ENCODE results near the gene CLPSL2. TPM values are rescaled to one million over a fixed set of nuclear protein-coding genes. Genes with fewer than 3 reads are reported as not detected.

Gene CLPSL2
- total RNA-seq, 1 experiment from 2014 or later = not detected

DNA sequence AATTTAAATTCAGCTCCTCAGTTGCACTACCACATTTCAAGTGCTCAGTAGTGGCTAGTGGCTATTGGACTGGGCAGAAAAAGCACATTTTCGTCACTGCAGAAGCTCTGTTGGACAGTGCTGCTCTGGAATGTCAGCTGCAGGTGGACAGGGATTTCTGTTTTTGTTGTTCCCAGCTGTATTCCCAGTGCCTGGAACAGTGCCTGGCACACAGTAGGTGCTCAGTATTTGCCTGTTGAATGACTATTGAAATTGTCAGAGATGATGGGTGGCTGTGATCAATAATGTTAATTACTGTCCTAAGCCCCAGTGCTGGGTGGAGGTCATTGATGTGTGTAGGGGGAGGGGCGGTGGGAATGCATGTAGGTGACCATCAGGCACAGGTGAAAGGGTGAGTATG, 9.9 kb downstream of the CLPSL2 start:
- no peaks in the 10 kb centered on the region for H3K4me1 ChIP-seq (replicated peaks)
- no peak overlapping the region for H3K27ac ChIP-seq
- H3K27me3 ChIP-seq (replicated peaks) = peaks cover 40% of the 10 kb centered on the region
- H3K9me3 ChIP-seq (replicated peaks) = peaks cover 4% of the 10 kb centered on the region; the same call in 1 of the 2 replicates
- H3K4me3 ChIP-seq = no peak overlapping the region
- no peaks in the 10 kb centered on the region for H3K36me3 ChIP-seq
- DNase-seq (ENCODE audit: low read depth in 1 of 2, low spot score in 2 of 2) = no peak

- no peaks in the 10 kb centered on the region for H3K36me3 ChIP-seq
- H3K4me3 ChIP-seq = no peak overlapping the region
- peaks cover 4% of the 10 kb centered on the region; the same call in 1 of the 2 replicates for H3K9me3 ChIP-seq (replicated peaks)
- H3K27me3 ChIP-seq (replicated peaks) = peaks cover 40% of the 10 kb centered on the region
- no peak overlapping the region for H3K27ac ChIP-seq
- no peaks in the 10 kb centered on the region for H3K4me1 ChIP-seq (replicated peaks)
- DNase-seq (ENCODE audit: low read depth in 1 of 2, low spot score in 2 of 2) = no peak
Measured at GRCh38 chr6:35786810-35787209, 10.4 kb downstream of the CLPSL2 start.

GRCh38 chr6:35787266-35788218, 11.1 kb downstream of the CLPSL2 start:
- Histone ChIP-seq H3K9me3 (replicated peaks) (peaks cover 4% of the 10 kb centered on the region; the same call in 1 of the 2 replicates), H3K27me3 (replicated peaks) (peaks cover 40% of the 10 kb centered on the region), H3K4me3 (no peak overlapping the region), H3K36me3 (no peaks in the 10 kb centered on the region), H3K4me1 (replicated peaks) (no peaks in the 10 kb centered on the region), H3K27ac (no peak overlapping the region)
- DNase-seq (ENCODE audit: low read depth in 1 of 2, low spot score in 2 of 2) = no peak

- Histone ChIP-seq H3K9me3 (replicated peaks) (peaks cover 4% of the 10 kb centered on the region; the same call in 1 of the 2 replicates), H3K4me1 (replicated peaks) (no peaks in the 10 kb centered on the region), H3K36me3 (no peaks in the 10 kb centered on the region), H3K27me3 (replicated peaks) (peaks cover 41% of the 10 kb centered on the region), H3K4me3 (no peak overlapping the region), H3K27ac (no peak overlapping the region)
- no peak for DNase-seq (ENCODE audit: low read depth in 1 of 2, low spot score in 2 of 2)
Measured at GRCh38 chr6:35788423-35788982, 12.1 kb downstream of the CLPSL2 start.

GRCh38 chr6:35790683-35791082, 14.3 kb downstream of the CLPSL2 start:
- Histone ChIP-seq H3K36me3 (no peaks in the 10 kb centered on the region), H3K4me1 (replicated peaks) (no peaks in the 10 kb centered on the region), H3K4me3 (no peak overlapping the region), H3K9me3 (replicated peaks) (peaks cover 4% of the 10 kb centered on the region; the same call in 1 of the 2 replicates), H3K27me3 (replicated peaks) (peaks cover 43% of the 10 kb centered on the region), H3K27ac (no peak overlapping the region)
- DNase-seq (ENCODE audit: low read depth in 1 of 2, low spot score in 2 of 2) = no peak

GRCh38 chr6:35794536-35795452, 18.4 kb downstream of the CLPSL2 start:
- Histone ChIP-seq H3K27me3 (replicated peaks) (peaks cover 11% of the 10 kb centered on the region), H3K4me3 (no peak overlapping the region), H3K27ac (no peak overlapping the region), H3K9me3 (replicated peaks) (no peaks in the 10 kb centered on the region), H3K4me1 (replicated peaks) (no peaks in the 10 kb centered on the region), H3K36me3 (no peaks in the 10 kb centered on the region)
- DNase-seq (ENCODE audit: low read depth in 1 of 2, low spot score in 2 of 2) = no peak

DNA sequence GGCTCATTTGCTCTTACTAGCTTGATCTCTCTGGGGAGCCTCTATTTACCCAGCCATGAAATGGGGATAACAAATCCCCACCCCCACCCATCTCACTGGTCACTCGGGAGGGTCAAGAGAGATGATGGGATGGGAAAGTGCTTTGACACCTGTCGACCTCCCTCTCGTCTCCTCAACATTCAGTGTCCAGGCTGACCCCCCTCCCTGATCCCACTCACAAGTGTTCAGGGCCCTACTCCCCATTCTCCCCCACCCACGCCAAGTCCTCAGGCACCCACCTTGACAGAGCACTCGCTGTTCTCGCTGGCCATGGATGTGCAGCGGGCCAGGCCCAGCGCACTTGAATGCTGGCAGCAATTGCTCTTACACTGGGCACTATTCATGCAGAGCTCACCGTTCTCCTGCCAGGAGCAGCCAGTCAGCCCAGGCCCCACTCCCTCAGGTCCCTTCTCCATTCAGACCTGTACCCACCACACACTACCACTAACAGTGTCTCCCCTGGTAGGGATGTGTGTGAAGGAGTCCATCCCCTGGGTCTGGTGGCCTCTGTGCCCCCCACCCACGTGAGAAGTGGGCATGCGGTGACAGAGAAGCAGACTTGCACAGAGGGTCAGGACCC, 19.2 kb downstream of the CLPSL2 start:
- Histone ChIP-seq H3K9me3 (replicated peaks) (no peaks in the 10 kb centered on the region), H3K4me1 (replicated peaks) (no peaks in the 10 kb centered on the region), H3K4me3 (no peak overlapping the region), H3K36me3 (no peaks in the 10 kb centered on the region), H3K27me3 (replicated peaks) (peaks cover 5% of the 10 kb centered on the region; the same call in 1 of the 2 replicates), H3K27ac (no peak overlapping the region)
- DNase-seq (ENCODE audit: low read depth in 1 of 2, low spot score in 2 of 2) = no peak

GRCh38 chr6:35796236-35796635, 19.8 kb downstream of the CLPSL2 start:
- H3K27ac ChIP-seq = no peak overlapping the region
- H3K9me3 ChIP-seq (replicated peaks) = no peaks in the 10 kb centered on the region
- H3K36me3 ChIP-seq = no peaks in the 10 kb centered on the region
- H3K4me3 ChIP-seq = no peak overlapping the region
- no peaks in the 10 kb centered on the region for H3K4me1 ChIP-seq (replicated peaks)
- DNase-seq (ENCODE audit: low read depth in 1 of 2, low spot score in 2 of 2) = no peak
- peaks cover 4% of the 10 kb centered on the region; the same call in 1 of the 2 replicates for H3K27me3 ChIP-seq (replicated peaks)

DNA sequence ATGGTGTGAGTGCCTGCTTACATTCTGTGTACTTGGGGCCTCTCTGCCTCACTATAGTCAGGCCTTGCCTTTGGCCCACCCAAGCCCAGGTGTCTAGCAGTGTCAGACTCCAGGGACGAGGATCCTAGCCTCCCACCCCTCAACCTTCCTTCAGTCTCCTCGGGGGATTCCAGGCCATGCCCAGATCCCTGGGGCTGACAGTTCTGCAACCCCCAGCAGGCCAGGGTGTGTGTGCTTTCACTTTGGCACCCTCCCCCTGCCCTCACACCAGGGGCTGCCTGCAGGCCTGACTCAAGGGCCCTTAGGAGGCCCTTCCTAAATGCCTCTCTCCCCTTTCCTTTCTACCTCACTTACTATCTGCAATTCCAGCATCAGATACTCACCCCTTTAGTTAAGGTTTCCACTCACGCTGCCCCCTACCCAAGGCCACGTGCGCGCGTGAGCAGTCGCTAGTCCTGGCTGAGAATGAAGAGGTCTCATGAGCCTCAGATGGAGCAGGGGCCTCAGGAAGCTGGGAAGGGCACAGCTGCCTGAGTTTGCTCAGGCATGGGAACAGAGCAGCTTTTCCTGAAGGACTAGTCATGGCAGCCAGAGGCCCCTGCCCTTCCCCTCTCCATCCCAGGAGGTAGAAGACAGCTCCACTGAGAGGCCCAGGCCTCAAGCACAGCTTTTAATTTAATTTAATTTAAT, 21.6 kb downstream of the CLPSL2 start:
- no peaks in the 10 kb centered on the region for H3K4me1 ChIP-seq (replicated peaks)
- no peak for DNase-seq (ENCODE audit: low read depth in 1 of 2, low spot score in 2 of 2)
- H3K27me3 ChIP-seq (replicated peaks) = peaks cover 4% of the 10 kb centered on the region; the same call in 1 of the 2 replicates
- H3K36me3 ChIP-seq = no peaks in the 10 kb centered on the region
- no peak overlapping the region for H3K27ac ChIP-seq
- no peak overlapping the region for H3K4me3 ChIP-seq
- H3K9me3 ChIP-seq (replicated peaks) = no peaks in the 10 kb centered on the region

DNA sequence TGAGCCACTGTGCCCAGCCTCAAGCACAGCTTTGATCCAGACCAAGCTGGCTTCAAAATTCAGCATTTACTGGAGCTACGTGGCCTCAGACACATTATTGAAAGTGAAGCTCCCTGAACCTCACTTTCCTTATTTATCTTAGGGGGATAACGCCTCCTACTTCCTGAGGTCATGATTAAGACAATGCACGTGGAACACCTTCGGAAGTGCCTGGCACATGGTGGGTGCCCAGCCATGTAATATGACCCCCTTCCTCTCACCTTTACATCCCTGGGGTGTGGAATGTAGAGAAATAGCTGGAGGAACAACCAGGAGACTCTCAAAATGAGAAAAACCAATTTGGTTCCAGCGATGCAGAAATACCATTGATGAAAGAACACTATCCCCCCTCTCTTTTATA, 22.3 kb downstream of the CLPSL2 start:
- peaks cover under 1% of the 10 kb centered on the region; the same call in 1 of the 2 replicates for H3K27me3 ChIP-seq (replicated peaks)
- DNase-seq (ENCODE audit: low read depth in 1 of 2, low spot score in 2 of 2) = no peak
- H3K4me3 ChIP-seq = no peak overlapping the region
- H3K36me3 ChIP-seq = no peaks in the 10 kb centered on the region
- no peaks in the 10 kb centered on the region for H3K9me3 ChIP-seq (replicated peaks)
- no peaks in the 10 kb centered on the region for H3K4me1 ChIP-seq (replicated peaks)
- H3K27ac ChIP-seq = no peak overlapping the region

DNA sequence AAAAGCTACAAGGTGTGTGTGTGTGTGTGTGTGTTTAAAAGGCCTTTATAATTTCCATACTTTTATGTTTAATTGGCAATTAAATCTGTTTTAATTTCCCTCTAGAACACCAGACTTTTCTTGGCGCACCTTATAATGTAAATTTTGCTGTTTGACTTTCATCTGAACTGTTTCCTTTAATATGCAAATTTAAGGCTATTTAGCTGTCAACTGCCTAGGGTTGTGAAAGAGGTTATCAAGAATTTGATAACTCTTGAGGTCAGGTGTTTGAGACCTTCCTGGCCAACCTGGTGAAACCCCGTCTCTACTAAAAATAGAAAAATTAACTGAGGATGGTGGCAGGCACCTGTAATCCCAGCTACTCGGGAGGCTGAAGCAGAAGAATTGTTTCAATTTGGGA, 24.8 kb downstream of the CLPSL2 start:
- H3K36me3 ChIP-seq = no peaks in the 10 kb centered on the region
- no peak overlapping the region for H3K4me3 ChIP-seq
- H3K9me3 ChIP-seq (replicated peaks) = no peaks in the 10 kb centered on the region
- DNase-seq (ENCODE audit: low read depth in 1 of 2, low spot score in 2 of 2) = no peak
- peaks cover 5% of the 10 kb centered on the region for H3K4me1 ChIP-seq (replicated peaks)
- H3K27me3 ChIP-seq (replicated peaks) = no peaks in the 10 kb centered on the region
- no peak overlapping the region for H3K27ac ChIP-seq

DNA sequence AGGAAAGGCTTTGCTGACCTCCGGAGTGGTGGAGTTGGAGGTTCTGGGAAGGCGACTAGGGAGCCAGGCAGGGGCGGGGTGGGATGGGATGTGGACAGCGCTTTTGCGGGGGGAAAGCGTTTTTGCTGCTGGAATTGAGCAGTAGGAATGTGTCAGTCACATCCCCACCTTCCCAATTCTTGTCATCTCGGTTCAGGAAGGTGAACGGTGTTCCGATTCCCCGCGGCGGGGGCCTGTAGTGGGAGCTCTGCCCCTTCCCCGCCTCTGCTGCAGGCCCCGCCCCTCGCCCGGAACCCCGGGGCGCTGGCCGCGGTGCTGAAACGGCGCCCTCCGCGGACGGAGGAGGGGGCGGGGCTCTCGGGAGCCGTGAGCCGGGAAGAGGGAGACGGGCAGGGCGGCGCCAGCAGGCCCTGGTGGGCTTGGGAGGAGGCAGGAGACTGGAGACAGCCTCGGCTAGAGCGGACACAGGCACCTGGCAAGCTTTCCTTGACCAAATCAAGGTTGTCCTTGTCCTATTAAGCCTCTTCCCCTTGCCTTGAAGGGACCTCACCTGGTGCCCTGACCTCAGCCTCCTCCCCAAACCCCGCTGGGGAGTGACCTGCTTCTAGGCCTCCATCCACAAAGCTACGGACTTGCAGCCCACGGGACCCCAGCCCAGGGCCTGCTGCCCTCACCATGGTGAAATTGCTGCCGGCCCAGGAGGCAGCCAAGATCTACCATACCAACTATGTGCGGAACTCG, 28.8 kb downstream of the CLPSL2 start, which contains the start of gene LHFPL5:
TSS of gene LHFPL5 (plus strand) at position 357 of the 741 bp plus-strand sequence. CDS start at position 676, 319 bp downstream.
- DNase-seq (ENCODE audit: low read depth in 1 of 2, low spot score in 2 of 2) = peak in 1 of 2 experiments; percentile 42
- no peaks in the 10 kb centered on the region for H3K27me3 ChIP-seq (replicated peaks)
- H3K4me3 ChIP-seq = no peak within 1 kb of the TSS
- no peaks in the 10 kb centered on the region for H3K9me3 ChIP-seq (replicated peaks)
- peaks cover 5% of the 10 kb centered on the region for H3K4me1 ChIP-seq (replicated peaks)
- no peaks in the 10 kb centered on the region for H3K36me3 ChIP-seq
- H3K27ac ChIP-seq = no peak within 1 kb of the TSS
